ENCODE measurements around the gene C17orf50. TPM values are rescaled to one million over a fixed set of nuclear protein-coding genes. Genes with fewer than 3 reads are reported as not detected.

Gene C17orf50
- total RNA-seq, 1 donor from 2014 or later: not detected

- H3K27me3 ChIP-seq: no peaks in the 10 kb centered on the region
- H3K9me3 ChIP-seq: no peaks in the 10 kb centered on the region
- H3K4me1 ChIP-seq: peaks cover 43% of the 10 kb centered on the region
- no peak for ATAC-seq
- TF ChIP-seq CTCF (IDR thresholded peaks at IDR 0.05): no peak
- peak overlapping the region; percentile 91 for H3K27ac ChIP-seq
- H3K36me3 ChIP-seq: no peaks in the 10 kb centered on the region
- intact Hi-C loops (cut with DNase I): loop anchor here (5.0 kb wide), 1 partner anchor 43 kb away; no protein-coding TSS in a partner anchor
- peak overlapping the region; percentile 77 for H3K4me3 ChIP-seq
- DNase-seq: no peak
Measured at GRCh38 chr17:35809855-35810461, 49.3 kb downstream of the C17orf50 start.

DNA sequence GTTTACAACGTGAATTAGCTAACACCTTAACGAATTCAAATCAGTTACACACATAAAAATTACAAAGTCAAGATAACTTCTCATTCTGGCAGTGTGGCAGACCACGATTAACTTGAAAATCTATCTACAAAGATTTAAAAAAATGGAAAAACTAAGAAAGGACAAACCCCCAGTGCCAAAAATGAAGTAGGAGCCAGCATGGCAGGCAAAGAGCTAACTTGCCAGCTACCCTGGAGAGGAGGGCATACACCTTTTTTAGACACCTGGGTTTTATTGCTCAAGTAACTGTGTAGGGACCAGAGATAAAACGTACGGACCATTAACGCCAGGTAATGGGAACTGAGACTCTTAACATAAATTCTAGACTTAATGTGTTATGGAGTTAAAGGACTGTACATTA, 51.1 kb downstream of the C17orf50 start:
- TF ChIP-seq CTCF (IDR thresholded peaks at IDR 0.05): no peak
- Histone ChIP-seq H3K9me3 (no peaks in the 10 kb centered on the region), H3K4me3 (no peak overlapping the region), H3K4me1 (peaks cover 53% of the 10 kb centered on the region), H3K27me3 (no peaks in the 10 kb centered on the region), H3K27ac (no peak overlapping the region), H3K36me3 (peaks cover 11% of the 10 kb centered on the region)
- DNase-seq (no peak), ATAC-seq (no peak)
- intact Hi-C loops (cut with DNase I): no loop called here

DNA sequence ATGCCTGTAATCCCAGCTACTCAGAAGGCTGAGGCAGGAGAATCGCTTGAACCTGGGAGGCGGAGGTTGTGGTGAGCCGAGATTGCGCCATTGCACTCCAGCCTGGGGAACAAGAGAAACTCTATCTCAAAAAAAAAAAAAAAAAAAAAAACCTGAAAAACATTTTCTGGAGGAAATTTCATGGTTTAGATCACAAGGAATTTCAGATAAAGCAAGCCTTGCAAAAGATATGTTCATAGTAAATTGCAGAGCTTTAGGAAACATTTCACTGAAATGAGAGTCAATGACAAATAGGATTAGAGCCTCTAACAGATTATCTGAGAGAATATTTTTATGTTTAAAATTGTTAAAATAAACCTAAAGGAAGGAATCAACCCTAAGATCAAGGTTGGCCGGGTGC, 51.8 kb downstream of the C17orf50 start:
- no peak for TF ChIP-seq CTCF (IDR thresholded peaks at IDR 0.05)
- DNase-seq: no peak
- H3K4me1 ChIP-seq: peaks cover 53% of the 10 kb centered on the region
- intact Hi-C loops (cut with DNase I): no loop called here
- no peaks in the 10 kb centered on the region for H3K27me3 ChIP-seq
- no peak overlapping the region for H3K4me3 ChIP-seq
- ATAC-seq: no peak
- H3K27ac ChIP-seq: no peak overlapping the region
- H3K9me3 ChIP-seq: no peaks in the 10 kb centered on the region
- peaks cover 12% of the 10 kb centered on the region for H3K36me3 ChIP-seq

Other genes starting within 250 kb of the C17orf50 start
- 5.1 TPM for gene SLFN12L, start 223.2 kb upstream of the C17orf50 start, total RNA-seq
- not detected for gene SLFN14, start 200.1 kb upstream of the C17orf50 start, total RNA-seq
- gene PEX12, start 182.3 kb upstream of the C17orf50 start, total RNA-seq: 4.7 TPM
- gene AP2B1, start 173.6 kb upstream of the C17orf50 start, total RNA-seq: 153 TPM
- gene RASL10B, start 29.2 kb upstream of the C17orf50 start, total RNA-seq: 2.2 TPM
- gene GAS2L2, start 7.6 kb upstream of the C17orf50 start, total RNA-seq: not detected
- 55.6 TPM for gene MMP28, start 34.8 kb downstream of the C17orf50 start, total RNA-seq
- gene TAF15, start 48.6 kb downstream of the C17orf50 start, total RNA-seq: 142 TPM
- 0.17 TPM for gene HEATR9, start 108.0 kb downstream of the C17orf50 start, total RNA-seq
- gene CCL5, start 119.5 kb downstream of the C17orf50 start, total RNA-seq: 22.5 TPM
- gene RDM1, start 169.9 kb downstream of the C17orf50 start, total RNA-seq: not detected
- gene LYZL6, start 182.8 kb downstream of the C17orf50 start, total RNA-seq: not detected
- gene CCL16, start 220.6 kb downstream of the C17orf50 start, total RNA-seq: 0.58 TPM
- 110 TPM for gene CCL14, start 225.8 kb downstream of the C17orf50 start, total RNA-seq
- gene CCL15, start 240.7 kb downstream of the C17orf50 start, total RNA-seq: 1.3 TPM